Measurements from ENCODE around the gene SLC24A1. TPM values are rescaled to one million over a fixed set of nuclear protein-coding genes. Genes with fewer than 3 reads are reported as not detected.

The SLC24A1 gene
- total RNA-seq, 1 experiment from 2014 or later = 13.0 TPM

DNA sequence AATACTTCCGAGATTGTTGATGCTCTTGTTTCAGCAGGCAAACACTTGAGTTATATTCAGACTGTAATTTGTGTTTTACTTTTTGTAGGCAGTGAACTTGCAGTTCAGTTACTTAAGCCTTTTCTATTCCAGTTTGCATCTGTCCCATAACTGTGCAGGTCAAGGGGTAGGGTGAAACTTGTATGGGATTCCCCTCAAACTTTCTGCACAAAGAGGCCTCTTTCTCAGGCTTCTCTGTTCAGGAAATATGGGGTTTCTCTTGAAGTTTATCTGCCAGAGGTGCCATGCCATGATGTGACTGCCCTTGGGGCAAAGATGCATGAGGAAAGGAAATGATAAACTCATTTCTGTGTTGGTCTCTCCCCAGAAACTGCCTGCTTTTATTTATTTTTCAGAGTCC, 66.7 kb downstream of the SLC24A1 start:
- Histone ChIP-seq H3K36me3 (ENCODE audit: control insufficient read depth, insufficient read depth, low read length) (no peaks in the 10 kb centered on the region; the same call in none of the 2 replicates), H3K4me1 (ENCODE audit: control insufficient read depth, insufficient read depth, low read length) (no peaks in the 10 kb centered on the region), H3K27me3 (ENCODE audit: control insufficient read depth, insufficient read depth, low read length) (no peaks in the 10 kb centered on the region), H3K4me3 (ENCODE audit: low read depth in 2 of 2, low read length in 2 of 2) (no peak overlapping the region), H3K27ac (ENCODE audit: low read length) (no peak overlapping the region), H3K9me3 (ENCODE audit: control insufficient read depth, insufficient read depth, low read depth, low read length) (no peaks in the 10 kb centered on the region)
- TF ChIP-seq TCF7L2 (IDR thresholded peaks at IDR 0.05; ENCODE audit: low read depth, low read length) (no peak), POLR2AphosphoS5 (IDR thresholded peaks at IDR 0.05; ENCODE audit: low read depth, low read length) (no peak), SIN3A (IDR thresholded peaks at IDR 0.05; ENCODE audit: borderline replicate concordance, insufficient read depth, low read depth, low read length) (no peak)
- TF ChIP-seq, protein P1, sequence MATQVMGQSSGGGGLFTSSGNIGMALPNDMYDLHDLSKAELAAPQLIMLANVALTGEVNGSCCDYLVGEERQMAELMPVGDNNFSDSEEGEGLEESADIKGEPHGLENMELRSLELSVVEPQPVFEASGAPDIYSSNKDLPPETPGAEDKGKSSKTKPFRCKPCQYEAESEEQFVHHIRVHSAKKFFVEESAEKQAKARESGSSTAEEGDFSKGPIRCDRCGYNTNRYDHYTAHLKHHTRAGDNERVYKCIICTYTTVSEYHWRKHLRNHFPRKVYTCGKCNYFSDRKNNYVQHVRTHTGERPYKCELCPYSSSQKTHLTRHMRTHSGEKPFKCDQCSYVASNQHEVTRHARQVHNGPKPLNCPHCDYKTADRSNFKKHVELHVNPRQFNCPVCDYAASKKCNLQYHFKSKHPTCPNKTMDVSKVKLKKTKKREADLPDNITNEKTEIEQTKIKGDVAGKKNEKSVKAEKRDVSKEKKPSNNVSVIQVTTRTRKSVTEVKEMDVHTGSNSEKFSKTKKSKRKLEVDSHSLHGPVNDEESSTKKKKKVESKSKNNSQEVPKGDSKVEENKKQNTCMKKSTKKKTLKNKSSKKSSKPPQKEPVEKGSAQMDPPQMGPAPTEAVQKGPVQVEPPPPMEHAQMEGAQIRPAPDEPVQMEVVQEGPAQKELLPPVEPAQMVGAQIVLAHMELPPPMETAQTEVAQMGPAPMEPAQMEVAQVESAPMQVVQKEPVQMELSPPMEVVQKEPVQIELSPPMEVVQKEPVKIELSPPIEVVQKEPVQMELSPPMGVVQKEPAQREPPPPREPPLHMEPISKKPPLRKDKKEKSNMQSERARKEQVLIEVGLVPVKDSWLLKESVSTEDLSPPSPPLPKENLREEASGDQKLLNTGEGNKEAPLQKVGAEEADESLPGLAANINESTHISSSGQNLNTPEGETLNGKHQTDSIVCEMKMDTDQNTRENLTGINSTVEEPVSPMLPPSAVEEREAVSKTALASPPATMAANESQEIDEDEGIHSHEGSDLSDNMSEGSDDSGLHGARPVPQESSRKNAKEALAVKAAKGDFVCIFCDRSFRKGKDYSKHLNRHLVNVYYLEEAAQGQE (IDR thresholded peaks at IDR 0.05; ENCODE audit: insufficient read depth in 1 of 2, low read depth in 2 of 2, low read length in 1 of 2) = no peak
- TF ChIP-seq, protein P2, sequence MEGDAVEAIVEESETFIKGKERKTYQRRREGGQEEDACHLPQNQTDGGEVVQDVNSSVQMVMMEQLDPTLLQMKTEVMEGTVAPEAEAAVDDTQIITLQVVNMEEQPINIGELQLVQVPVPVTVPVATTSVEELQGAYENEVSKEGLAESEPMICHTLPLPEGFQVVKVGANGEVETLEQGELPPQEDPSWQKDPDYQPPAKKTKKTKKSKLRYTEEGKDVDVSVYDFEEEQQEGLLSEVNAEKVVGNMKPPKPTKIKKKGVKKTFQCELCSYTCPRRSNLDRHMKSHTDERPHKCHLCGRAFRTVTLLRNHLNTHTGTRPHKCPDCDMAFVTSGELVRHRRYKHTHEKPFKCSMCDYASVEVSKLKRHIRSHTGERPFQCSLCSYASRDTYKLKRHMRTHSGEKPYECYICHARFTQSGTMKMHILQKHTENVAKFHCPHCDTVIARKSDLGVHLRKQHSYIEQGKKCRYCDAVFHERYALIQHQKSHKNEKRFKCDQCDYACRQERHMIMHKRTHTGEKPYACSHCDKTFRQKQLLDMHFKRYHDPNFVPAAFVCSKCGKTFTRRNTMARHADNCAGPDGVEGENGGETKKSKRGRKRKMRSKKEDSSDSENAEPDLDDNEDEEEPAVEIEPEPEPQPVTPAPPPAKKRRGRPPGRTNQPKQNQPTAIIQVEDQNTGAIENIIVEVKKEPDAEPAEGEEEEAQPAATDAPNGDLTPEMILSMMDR (IDR thresholded peaks at IDR 0.05) = no peak
- ATAC-seq = no peak
- intact Hi-C loops (cut with micrococcal nuclease; ENCODE audit: unreplicated experiment) = no loop called here
- BruUV-seq (replicated peaks) = no TSS peak
- CTCF ChIA-PET = no interaction called here
- POLR2A ChIA-PET = no interaction called here
- in situ Hi-C loops (cut with HindIII; ENCODE audit: low pct_unique_long_range_greater_than_20kb, low sequenced_read_pairs) = no loop called here
- DNase-seq (ENCODE audit: low read depth, low spot score) = no peak

DNA sequence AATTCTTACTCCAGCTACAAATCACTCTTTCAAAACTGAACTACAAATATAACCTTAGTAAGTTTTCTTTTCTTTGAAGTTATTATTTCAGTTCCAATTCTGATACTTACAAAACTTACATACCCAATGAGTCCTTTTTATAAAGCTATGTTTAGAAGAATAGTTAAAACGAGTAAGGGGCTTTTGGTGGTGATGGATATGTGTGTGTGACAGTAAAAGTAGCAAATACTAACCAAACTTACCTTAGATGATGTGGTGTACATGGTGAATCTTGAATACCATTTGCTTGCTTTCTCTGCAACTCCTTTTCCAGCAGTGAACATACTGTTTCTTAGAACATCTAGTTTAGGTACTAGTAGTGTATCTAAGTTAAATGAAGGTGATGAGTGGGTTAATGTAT, 68.4 kb downstream of the SLC24A1 start:
- intact Hi-C loops (cut with micrococcal nuclease; ENCODE audit: unreplicated experiment) = no loop called here
- no TSS peak for BruUV-seq (replicated peaks)
- DNase-seq (ENCODE audit: low read depth, low spot score) (no peak), ATAC-seq (no peak)
- TF ChIP-seq, protein P1 (IDR thresholded peaks at IDR 0.05; ENCODE audit: insufficient read depth in 1 of 2, low read depth in 2 of 2, low read length in 1 of 2) = no peak
- TF ChIP-seq SIN3A (IDR thresholded peaks at IDR 0.05; ENCODE audit: borderline replicate concordance, insufficient read depth, low read depth, low read length) = no peak
- TF ChIP-seq POLR2AphosphoS5 (IDR thresholded peaks at IDR 0.05; ENCODE audit: low read depth, low read length) = no peak
- TF ChIP-seq, protein P2 (IDR thresholded peaks at IDR 0.05) = no peak
- no peak for TF ChIP-seq TCF7L2 (IDR thresholded peaks at IDR 0.05; ENCODE audit: low read depth, low read length)
- Histone ChIP-seq H3K4me1 (ENCODE audit: control insufficient read depth, insufficient read depth, low read length) (no peaks in the 10 kb centered on the region), H3K9me3 (ENCODE audit: control insufficient read depth, insufficient read depth, low read depth, low read length) (no peaks in the 10 kb centered on the region), H3K4me3 (ENCODE audit: low read depth in 2 of 2, low read length in 2 of 2) (no peak overlapping the region), H3K36me3 (ENCODE audit: control insufficient read depth, insufficient read depth, low read length) (no peaks in the 10 kb centered on the region; the same call in none of the 2 replicates), H3K27me3 (ENCODE audit: control insufficient read depth, insufficient read depth, low read length) (no peaks in the 10 kb centered on the region), H3K27ac (ENCODE audit: low read length) (no peak overlapping the region)
- in situ Hi-C loops (cut with HindIII; ENCODE audit: low pct_unique_long_range_greater_than_20kb, low sequenced_read_pairs) = no loop called here
- POLR2A ChIA-PET = no interaction called here
- CTCF ChIA-PET = no interaction called here

All from Panc1 (cell line).